Neural crest cell (in vitro differentiated cells): ENCODE measurements around the gene TSEN15. TPM values are rescaled to one million over a fixed set of nuclear protein-coding genes. Genes with fewer than 3 reads are reported as not detected.
"Not testable (repeated sequence)": the region's sequence is repeated elsewhere in the genome, so short reads cannot be mapped to it uniquely, and the experiment has no call there.

Source experiments
- DNase-seq: peaks from one replicate; pipeline ENCODE4 v3.0.0; 2021; ENCODE audit warnings: low read depth, mixed read lengths, low spot score
- H3K27ac Mint-ChIP-seq: one replicate; pipeline ENCODE4 v1.8.0; 2021; ENCODE audit warnings: mild to moderate bottlenecking, mixed read lengths; ENCODE audit not compliant: unreplicated experiment
- H3K27me3 Mint-ChIP-seq: 2 replicates; pipeline ENCODE4 v1.8.0; 2021; ENCODE audit warnings: low read depth, mild to moderate bottlenecking, mixed read lengths
- H3K36me3 Mint-ChIP-seq: 2 replicates; pipeline ENCODE4 v1.8.0; 2021; ENCODE audit warnings: low read depth, mild to moderate bottlenecking, mixed read lengths
- H3K4me1 Mint-ChIP-seq: 2 replicates; pipeline ENCODE4 v1.8.0; 2021; ENCODE audit warnings: mixed read lengths
- H3K4me3 Mint-ChIP-seq: one replicate; pipeline ENCODE4 v1.8.0; 2021; ENCODE audit warnings: mild to moderate bottlenecking, mixed read lengths
- H3K9me3 Mint-ChIP-seq: 2 replicates; pipeline ENCODE4 v1.8.0; 2021; ENCODE audit warnings: mixed read lengths
- CTCF ChIP-seq: fragments of 200-600 bp; sonication (generic); conservative IDR thresholded peaks from 2 replicates; pipeline ENCODE4 v1.5.0; 2021; ENCODE audit warnings: antibody characterized with exemption, mild to moderate bottlenecking
- total RNA-seq: library from RNA; stranded (reverse); gene quantifications from 2 replicates; pipeline ENCODE4 v1.2.1, GENCODE V29; 2021

Gene TSEN15
- total RNA-seq, 1 donor from 2014 or later: 50.5 TPM

- H3K9me3 Mint-ChIP-seq: peaks cover 5% of the 10 kb centered on the region
- DNase-seq: no peak
- TF ChIP-seq CTCF: no peak
- H3K4me1 Mint-ChIP-seq: peaks cover 7% of the 10 kb centered on the region
- no peaks in the 10 kb centered on the region for H3K27me3 Mint-ChIP-seq
- no peak overlapping the region for H3K27ac Mint-ChIP-seq
- no peak overlapping the region for H3K4me3 Mint-ChIP-seq
- H3K36me3 Mint-ChIP-seq: peaks cover 14% of the 10 kb centered on the region
Observed at GRCh38 chr1:184093071-184093470, 41.5 kb downstream of the TSEN15 start.

DNA sequence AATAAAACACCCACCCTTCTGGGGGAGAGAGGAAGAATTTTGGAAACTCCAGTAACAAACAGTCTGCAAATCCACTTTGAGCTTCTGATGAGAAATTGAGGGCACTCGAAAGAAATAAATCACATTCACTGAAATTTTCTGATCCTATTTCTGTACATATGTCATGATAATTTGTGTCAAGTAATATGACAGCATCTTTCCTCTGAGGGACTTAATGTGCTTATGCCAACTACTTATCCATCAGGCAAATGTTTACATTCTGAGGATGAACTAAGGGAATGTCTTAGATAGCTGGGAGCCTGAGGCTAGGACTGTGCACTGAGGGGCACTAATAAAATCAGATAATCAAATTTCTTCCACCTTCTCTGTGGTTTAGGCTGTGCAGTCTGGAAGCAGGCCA is 44.5 kb downstream of the TSEN15 start:
- Mint-ChIP-seq H3K4me1 (peaks cover 7% of the 10 kb centered on the region), H3K36me3 (peaks cover 13% of the 10 kb centered on the region), H3K27ac (no peak overlapping the region), H3K9me3 (peaks cover 5% of the 10 kb centered on the region), H3K27me3 (no peaks in the 10 kb centered on the region), H3K4me3 (no peak overlapping the region)
- no peak for TF ChIP-seq CTCF
- DNase-seq: no peak

- H3K36me3 Mint-ChIP-seq: peaks cover 14% of the 10 kb centered on the region
- H3K27ac Mint-ChIP-seq, DNase-seq, H3K4me1 Mint-ChIP-seq, H3K4me3 Mint-ChIP-seq, H3K27me3 Mint-ChIP-seq, H3K9me3 Mint-ChIP-seq: not testable (repeated sequence)
Observed at GRCh38 chr1:184096580-184096979, 45.0 kb downstream of the TSEN15 start.

DNA sequence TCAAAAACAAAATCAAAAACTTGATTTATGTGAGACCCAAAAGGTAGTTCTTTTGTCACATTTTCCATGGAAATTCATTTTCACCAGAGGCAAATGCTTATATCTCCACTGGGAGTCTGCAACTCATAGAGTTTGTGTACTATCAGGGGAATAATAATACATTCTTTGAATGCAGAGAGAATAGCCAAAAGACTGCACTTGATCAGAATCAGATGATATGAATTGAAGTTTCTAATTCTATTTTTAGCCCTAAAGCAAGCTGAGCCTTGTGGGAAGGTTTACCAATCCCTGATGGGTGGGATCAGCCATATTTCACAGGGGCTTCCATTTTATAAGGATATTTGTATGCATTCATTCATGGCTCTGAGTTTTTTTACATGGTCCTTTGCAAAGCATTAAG is 49.6 kb downstream of the TSEN15 start:
- H3K4me3 Mint-ChIP-seq: no peak overlapping the region
- H3K27ac Mint-ChIP-seq: no peak overlapping the region
- no peak for DNase-seq
- peaks cover 22% of the 10 kb centered on the region for H3K9me3 Mint-ChIP-seq
- H3K27me3 Mint-ChIP-seq: no peaks in the 10 kb centered on the region
- H3K36me3 Mint-ChIP-seq: peaks cover 39% of the 10 kb centered on the region
- H3K4me1 Mint-ChIP-seq: no peaks in the 10 kb centered on the region
- TF ChIP-seq CTCF: no peak

DNA sequence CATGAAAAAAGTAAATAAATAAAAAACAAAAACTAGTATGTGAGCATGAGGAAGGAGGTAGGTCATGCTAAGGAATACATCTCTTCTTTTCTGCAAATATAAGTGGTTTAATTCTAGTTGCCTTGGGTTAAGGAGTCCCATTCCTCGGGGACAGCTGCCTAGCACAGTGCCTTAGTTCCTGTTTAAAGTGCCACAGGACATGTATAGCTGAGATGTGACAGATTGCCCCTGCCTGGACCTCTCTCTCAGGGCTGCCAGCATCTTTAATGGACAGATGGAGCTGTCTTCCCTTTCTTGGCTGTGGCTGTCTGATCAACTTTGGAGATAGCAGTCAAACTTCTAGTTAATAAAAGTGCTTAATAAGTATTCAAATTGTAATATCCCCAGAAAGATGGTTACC is 50.0 kb downstream of the TSEN15 start:
- H3K36me3 Mint-ChIP-seq: peaks cover 39% of the 10 kb centered on the region
- no peaks in the 10 kb centered on the region for H3K4me1 Mint-ChIP-seq
- DNase-seq: no peak
- H3K9me3 Mint-ChIP-seq: peaks cover 23% of the 10 kb centered on the region
- no peak overlapping the region for H3K4me3 Mint-ChIP-seq
- H3K27ac Mint-ChIP-seq: no peak overlapping the region
- no peaks in the 10 kb centered on the region for H3K27me3 Mint-ChIP-seq
- no peak for TF ChIP-seq CTCF

- no peak overlapping the region for H3K4me3 Mint-ChIP-seq
- H3K36me3 Mint-ChIP-seq: peaks cover 26% of the 10 kb centered on the region
- no peak for DNase-seq
- no peak for TF ChIP-seq CTCF
- no peaks in the 10 kb centered on the region for H3K27me3 Mint-ChIP-seq
- no peak overlapping the region for H3K27ac Mint-ChIP-seq
- peaks cover 23% of the 10 kb centered on the region for H3K9me3 Mint-ChIP-seq
- H3K4me1 Mint-ChIP-seq: peaks cover 5% of the 10 kb centered on the region
Observed at GRCh38 chr1:184110272-184111204, 59.0 kb downstream of the TSEN15 start.
